ENCODE measurements around the gene HERC4. TPM values are rescaled to one million over a fixed set of nuclear protein-coding genes. Genes with fewer than 3 reads are reported as not detected.

HERC4 gene
- total RNA-seq, 1 donor from 2014 or later, result 63.6 TPM

DNA sequence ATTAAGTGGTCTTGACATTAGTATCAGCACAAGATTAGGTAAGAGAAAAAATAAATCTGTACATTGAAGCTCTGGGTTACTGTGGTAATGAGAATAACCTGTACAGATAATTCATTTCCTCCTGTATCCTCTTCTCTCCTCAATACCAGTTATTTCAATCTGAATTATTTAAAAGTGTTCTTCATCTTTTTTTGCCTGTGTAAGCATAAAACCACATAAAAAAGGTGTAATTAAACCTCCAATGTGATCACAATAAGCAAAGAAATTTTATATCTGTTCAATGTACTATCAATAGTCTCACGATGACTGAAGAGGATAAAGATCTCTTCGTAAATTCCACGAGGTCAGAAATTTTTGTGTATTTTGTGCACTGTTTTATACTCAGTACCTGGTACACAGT is 33.0 kb upstream of the HERC4 start:
- no peak for DNase-seq
- intact Hi-C loops (cut with DNase I), result no loop called here
- Histone ChIP-seq H3K36me3 (no peaks in the 10 kb centered on the region), H3K9me3 (no peaks in the 10 kb centered on the region), H3K27me3 (ENCODE audit: low read depth) (no peaks in the 10 kb centered on the region), H3K4me1 (no peaks in the 10 kb centered on the region), H3K27ac (no peak overlapping the region), H3K4me3 (no peak overlapping the region)
- no peak for ATAC-seq
- TF ChIP-seq, protein P1, sequence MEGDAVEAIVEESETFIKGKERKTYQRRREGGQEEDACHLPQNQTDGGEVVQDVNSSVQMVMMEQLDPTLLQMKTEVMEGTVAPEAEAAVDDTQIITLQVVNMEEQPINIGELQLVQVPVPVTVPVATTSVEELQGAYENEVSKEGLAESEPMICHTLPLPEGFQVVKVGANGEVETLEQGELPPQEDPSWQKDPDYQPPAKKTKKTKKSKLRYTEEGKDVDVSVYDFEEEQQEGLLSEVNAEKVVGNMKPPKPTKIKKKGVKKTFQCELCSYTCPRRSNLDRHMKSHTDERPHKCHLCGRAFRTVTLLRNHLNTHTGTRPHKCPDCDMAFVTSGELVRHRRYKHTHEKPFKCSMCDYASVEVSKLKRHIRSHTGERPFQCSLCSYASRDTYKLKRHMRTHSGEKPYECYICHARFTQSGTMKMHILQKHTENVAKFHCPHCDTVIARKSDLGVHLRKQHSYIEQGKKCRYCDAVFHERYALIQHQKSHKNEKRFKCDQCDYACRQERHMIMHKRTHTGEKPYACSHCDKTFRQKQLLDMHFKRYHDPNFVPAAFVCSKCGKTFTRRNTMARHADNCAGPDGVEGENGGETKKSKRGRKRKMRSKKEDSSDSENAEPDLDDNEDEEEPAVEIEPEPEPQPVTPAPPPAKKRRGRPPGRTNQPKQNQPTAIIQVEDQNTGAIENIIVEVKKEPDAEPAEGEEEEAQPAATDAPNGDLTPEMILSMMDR (IDR thresholded peaks at IDR 0.05), result no peak

DNA sequence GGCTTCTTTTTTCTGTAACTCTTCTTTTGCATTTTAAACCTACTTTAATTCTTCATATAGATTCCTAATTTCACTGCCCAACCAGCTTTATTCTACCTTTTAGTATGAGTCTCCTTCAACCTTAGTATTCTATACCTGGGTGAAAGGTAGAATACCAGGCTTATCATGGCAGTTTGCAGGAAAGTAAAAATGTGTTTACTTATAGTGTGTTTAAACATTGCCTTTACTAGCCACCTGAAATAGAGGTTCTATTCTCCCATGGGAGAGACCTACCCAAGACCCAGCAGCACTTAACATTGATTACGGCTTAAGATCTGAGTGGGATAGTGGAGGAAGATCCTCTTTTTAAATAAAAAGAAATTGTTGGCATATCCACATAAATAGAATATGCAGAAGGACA is 32.6 kb upstream of the HERC4 start:
- Histone ChIP-seq H3K36me3 (no peaks in the 10 kb centered on the region), H3K4me1 (no peaks in the 10 kb centered on the region), H3K4me3 (no peak overlapping the region), H3K27me3 (ENCODE audit: low read depth) (no peaks in the 10 kb centered on the region), H3K27ac (no peak overlapping the region), H3K9me3 (no peaks in the 10 kb centered on the region)
- DNase-seq (no peak), ATAC-seq (no peak)
- intact Hi-C loops (cut with DNase I), result no loop called here
- TF ChIP-seq, protein P1 (IDR thresholded peaks at IDR 0.05), result no peak

DNA sequence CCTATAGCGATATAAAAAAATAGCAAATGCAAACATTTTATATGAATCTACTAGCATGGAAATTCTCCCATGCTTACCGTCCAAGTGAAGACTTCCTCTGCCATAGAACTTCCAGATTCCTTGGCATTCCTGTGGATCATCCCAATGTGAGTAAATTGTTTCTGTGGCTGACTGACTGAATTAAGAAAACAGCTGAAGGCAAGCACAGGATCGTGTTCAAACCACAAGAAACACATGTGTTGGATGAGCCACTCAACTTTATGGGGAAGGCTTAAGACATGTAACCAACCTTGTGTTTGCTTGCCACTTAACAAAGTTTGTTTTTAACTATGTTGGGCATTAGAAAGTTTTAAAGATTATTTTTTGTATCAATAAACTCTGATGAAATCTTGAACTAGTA is 31.6 kb upstream of the HERC4 start:
- no peak overlapping the region for H3K27ac ChIP-seq
- ATAC-seq (no peak), DNase-seq (no peak)
- no peak overlapping the region for H3K4me3 ChIP-seq
- H3K4me1 ChIP-seq, result no peaks in the 10 kb centered on the region
- intact Hi-C loops (cut with DNase I), result no loop called here
- no peaks in the 10 kb centered on the region for H3K9me3 ChIP-seq
- TF ChIP-seq, protein P1 (IDR thresholded peaks at IDR 0.05), result no peak
- no peaks in the 10 kb centered on the region for H3K27me3 ChIP-seq (ENCODE audit: low read depth)
- H3K36me3 ChIP-seq, result no peaks in the 10 kb centered on the region

DNA sequence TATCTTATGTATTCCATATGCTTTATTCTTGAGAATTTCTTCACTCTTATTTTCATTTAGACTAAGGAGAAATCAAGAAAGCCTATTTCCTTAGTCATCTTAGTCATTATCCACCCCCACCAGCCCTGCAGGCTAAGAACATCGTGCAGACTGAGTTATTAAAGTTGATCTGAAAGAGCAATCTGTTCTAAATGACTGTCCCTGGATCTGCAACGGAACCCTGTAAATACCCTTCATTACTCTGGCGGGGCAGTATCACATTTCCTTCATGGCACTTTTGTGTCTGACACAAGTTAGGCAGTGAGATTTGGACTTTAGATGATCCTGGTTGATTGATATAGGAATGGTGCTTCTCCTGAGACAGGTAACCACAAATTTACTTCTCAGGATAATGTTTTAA is 30.7 kb upstream of the HERC4 start:
- no peaks in the 10 kb centered on the region for H3K27me3 ChIP-seq (ENCODE audit: low read depth)
- intact Hi-C loops (cut with DNase I), result no loop called here
- H3K4me3 ChIP-seq, result no peak overlapping the region
- DNase-seq, result no peak
- no peaks in the 10 kb centered on the region for H3K36me3 ChIP-seq
- no peak overlapping the region for H3K27ac ChIP-seq
- H3K4me1 ChIP-seq, result no peaks in the 10 kb centered on the region
- no peak for ATAC-seq
- no peaks in the 10 kb centered on the region for H3K9me3 ChIP-seq
- TF ChIP-seq, protein P1 (IDR thresholded peaks at IDR 0.05), result no peak

DNA sequence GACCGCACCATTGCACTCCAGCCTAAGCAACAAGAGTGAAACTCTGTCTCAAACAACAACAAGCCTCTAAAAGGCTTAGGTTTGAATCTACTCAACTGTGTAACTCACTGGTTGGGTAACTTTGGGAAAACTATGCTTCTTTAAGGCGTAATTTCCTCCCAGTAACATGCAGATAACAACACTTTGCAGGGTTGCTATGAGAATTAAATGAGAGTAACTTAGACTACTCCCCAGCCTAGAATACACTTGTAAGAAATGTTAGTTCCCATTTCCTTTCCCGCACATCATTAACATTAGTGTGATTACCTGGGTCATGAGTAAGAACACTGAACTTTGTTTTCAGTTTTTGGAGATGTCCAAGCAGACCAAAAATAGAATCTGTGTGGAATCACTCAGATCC is 28.8 kb upstream of the HERC4 start:
- TF ChIP-seq, protein P1 (IDR thresholded peaks at IDR 0.05), result no peak

More for the DNA sequence above, 28.8 kb upstream of the HERC4 start:
- Histone ChIP-seq H3K27ac (no peak overlapping the region), H3K4me1 (no peaks in the 10 kb centered on the region), H3K4me3 (no peak overlapping the region), H3K36me3 (no peaks in the 10 kb centered on the region), H3K9me3 (no peaks in the 10 kb centered on the region), H3K27me3 (ENCODE audit: low read depth) (no peaks in the 10 kb centered on the region)
- no peak for DNase-seq
- intact Hi-C loops (cut with DNase I), result no loop called here
- ATAC-seq, result no peak

All from lower lobe of right lung (tissue), 2 donors.